Upper lobe of left lung (tissue), 6 donors: ENCODE measurements around the gene RAP1GAP. TPM values are rescaled to one million over a fixed set of nuclear protein-coding genes. Genes with fewer than 3 reads are reported as not detected.

Source experiments
- ATAC-seq, 2 donors: fragments of 200-7000 bp; cut with Tn5 transposase; one replicate each; pipeline ENCODE4 v1.9.1; 2022; ENCODE audit warnings: mild to moderate bottlenecking in 2 of 2, moderate library complexity in 2 of 2; ENCODE audit not compliant: low FRiP score in 2 of 2
- DNase-seq, 2 donors: peaks; one replicate each; pipeline ENCODE4 v3.0.0-alpha.2; 2019 to 2020
- H3K27ac ChIP-seq, 4 donors: fragments of 200-600 bp; sonication (generic); one replicate each; pipeline ENCODE4 v1.5.1; 2016 to 2019
- H3K27me3 ChIP-seq, 4 donors: fragments of 200-600 bp; sonication (generic); one replicate each; pipeline ENCODE4 v1.5.1; 2017 to 2019
- H3K36me3 ChIP-seq, 4 donors: fragments of 200-600 bp; sonication (generic); one replicate each; pipeline ENCODE4 v1.5.1; 2016 to 2019
- H3K4me1 ChIP-seq, 4 donors: fragments of 200-600 bp; sonication (generic); one replicate each; pipeline ENCODE4 v1.5.1; 2018 to 2019
- H3K4me3 ChIP-seq, 4 donors: fragments of 200-600 bp; sonication (generic); one replicate each; pipeline ENCODE4 v1.5.1; 2017 to 2019; ENCODE audit warnings: mild to moderate bottlenecking in 2 of 4, moderate library complexity in 1 of 4
- H3K9me3 ChIP-seq, 4 donors: fragments of 200-600 bp; sonication (generic); one replicate each; pipeline ENCODE4 v1.5.1; 2018 to 2019
- EP300 ChIP-seq, 4 donors: sonication (generic); formaldehyde crosslinking; IDR thresholded peaks; one replicate each; pipeline ENCODE4 v1.5.1; 2017; ENCODE audit warnings: antibody characterized with exemption in 4 of 4, control low read depth in 2 of 4
- POLR2A ChIP-seq, 4 donors: fragments of 450-650 bp; IDR thresholded peaks; one replicate each; pipeline ENCODE4 v1.5.1; 2016 to 2017; ENCODE audit warnings: antibody characterized with exemption in 4 of 4, mild to moderate bottlenecking in 2 of 4
- POLR2AphosphoS5 ChIP-seq, 2 donors: sonication (generic); formaldehyde crosslinking; IDR thresholded peaks; one replicate each; pipeline ENCODE4 v1.5.1; 2017; ENCODE audit warnings: antibody characterized with exemption in 2 of 2
- WGBS, 2 donors: methylation state at CpG; one replicate each; pipeline ENCODE4 v1.1.5; 2017 to 2018; 5-methylcytosine and 5-hydroxymethylcytosine counted together
- total RNA-seq, 6 donors: library from RNA; depleted of rRNA in 4 of 6; stranded (reverse); fragments of >200 nt in 4 of 6; gene quantifications; one replicate each; pipeline versions ENCODE4 v1.1.0 to v1.2.1, GENCODE V29; 2016 to 2021
- TF ChIP-seq, protein P1 (sequence below), 6 experiments: fragments of 450-650 bp in 4 of 6; fragments of 200-600 bp in 2 of 6; sonication (generic) in 2 of 6; IDR thresholded peaks; one replicate each; pipeline ENCODE4 v1.5.1; 2016 to 2019; ENCODE audit warnings: antibody characterized with exemption in 6 of 6
- donor health status: DM: no; HTN: no; CAD: no; lungs with moderate emphysema.
- donor health status: DM: no; HTN: yes; CAD: no; lungs with severe emphysema.

Gene RAP1GAP
- total RNA-seq, 6 donors from 2014 or later, result 26.9 to 65.2 (median 36.7) TPM

DNA sequence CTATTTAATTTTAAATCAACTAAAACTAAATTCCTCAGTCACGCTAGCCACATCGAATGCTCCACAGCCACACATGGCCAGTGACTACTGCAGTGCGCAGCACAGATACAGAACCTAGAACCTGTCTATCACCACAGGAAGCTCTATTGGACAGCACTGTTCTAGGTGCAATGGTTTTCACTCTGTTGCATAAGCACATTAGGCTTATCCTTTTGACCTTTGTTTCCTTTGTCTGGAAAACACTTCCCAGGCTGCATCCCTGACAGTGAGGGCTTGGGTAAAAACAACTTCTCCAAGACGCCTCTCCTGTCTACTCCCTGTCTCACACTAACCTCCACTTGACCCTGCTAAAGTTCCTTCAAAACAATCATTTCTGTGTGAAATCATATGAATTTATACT lies 33.6 kb upstream of the RAP1GAP start:
- H3K27ac ChIP-seq, result no peak overlapping the region
- no peak overlapping the region for H3K4me3 ChIP-seq
- TF ChIP-seq POLR2A (IDR thresholded peaks at IDR 0.05) (no peak), POLR2AphosphoS5 (IDR thresholded peaks at IDR 0.05) (no peak), EP300 (IDR thresholded peaks at IDR 0.05) (no peak)
- TF ChIP-seq, protein P1, sequence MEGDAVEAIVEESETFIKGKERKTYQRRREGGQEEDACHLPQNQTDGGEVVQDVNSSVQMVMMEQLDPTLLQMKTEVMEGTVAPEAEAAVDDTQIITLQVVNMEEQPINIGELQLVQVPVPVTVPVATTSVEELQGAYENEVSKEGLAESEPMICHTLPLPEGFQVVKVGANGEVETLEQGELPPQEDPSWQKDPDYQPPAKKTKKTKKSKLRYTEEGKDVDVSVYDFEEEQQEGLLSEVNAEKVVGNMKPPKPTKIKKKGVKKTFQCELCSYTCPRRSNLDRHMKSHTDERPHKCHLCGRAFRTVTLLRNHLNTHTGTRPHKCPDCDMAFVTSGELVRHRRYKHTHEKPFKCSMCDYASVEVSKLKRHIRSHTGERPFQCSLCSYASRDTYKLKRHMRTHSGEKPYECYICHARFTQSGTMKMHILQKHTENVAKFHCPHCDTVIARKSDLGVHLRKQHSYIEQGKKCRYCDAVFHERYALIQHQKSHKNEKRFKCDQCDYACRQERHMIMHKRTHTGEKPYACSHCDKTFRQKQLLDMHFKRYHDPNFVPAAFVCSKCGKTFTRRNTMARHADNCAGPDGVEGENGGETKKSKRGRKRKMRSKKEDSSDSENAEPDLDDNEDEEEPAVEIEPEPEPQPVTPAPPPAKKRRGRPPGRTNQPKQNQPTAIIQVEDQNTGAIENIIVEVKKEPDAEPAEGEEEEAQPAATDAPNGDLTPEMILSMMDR (IDR thresholded peaks at IDR 0.05), result no peak
- H3K4me1 ChIP-seq, result peaks cover 0 to 6% (median 0%) of the 10 kb centered on the region in 4 donors
- 93 to 95% methylated on average over 4 of the region's 4 CpGs for WGBS, 2 donors
- H3K9me3 ChIP-seq, result no peaks in the 10 kb centered on the region
- DNase-seq (no peak), ATAC-seq (no peak)
- peaks cover 13 to 91% (median 32%) of the 10 kb centered on the region in 4 donors for H3K36me3 ChIP-seq
- no peaks in the 10 kb centered on the region for H3K27me3 ChIP-seq

DNA sequence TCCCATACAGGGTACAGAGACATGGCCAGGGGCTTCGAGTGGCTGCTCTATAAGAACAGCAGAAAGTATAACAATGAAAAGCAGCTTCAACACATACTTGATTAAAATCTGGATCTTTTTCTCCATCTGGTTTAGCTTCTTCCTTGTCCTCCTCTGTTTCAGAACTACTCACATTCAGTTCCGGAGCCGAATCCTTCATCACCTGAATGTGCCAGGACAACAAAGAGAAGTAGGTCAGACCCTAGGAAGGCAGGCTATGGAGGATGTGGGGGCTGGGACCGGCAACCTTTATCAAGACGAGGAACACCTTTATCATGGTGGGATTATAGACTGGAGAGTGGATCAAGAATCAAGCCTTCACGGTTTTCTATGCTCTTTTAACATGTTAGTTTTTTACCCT lies 32.2 kb upstream of the RAP1GAP start:
- no peak for TF ChIP-seq EP300 (IDR thresholded peaks at IDR 0.05)
- no peak for TF ChIP-seq POLR2AphosphoS5 (IDR thresholded peaks at IDR 0.05)
- no peak for TF ChIP-seq POLR2A (IDR thresholded peaks at IDR 0.05)
- TF ChIP-seq, protein P1 (IDR thresholded peaks at IDR 0.05), result no peak
- Histone ChIP-seq H3K27me3 (no peaks in the 10 kb centered on the region), H3K27ac (no peak overlapping the region), H3K36me3 (peaks cover 13 to 91% (median 34%) of the 10 kb centered on the region in 4 donors), H3K4me3 (no peak overlapping the region), H3K9me3 (no peaks in the 10 kb centered on the region), H3K4me1 (peaks cover 0 to 3% (median 0%) of the 10 kb centered on the region in 4 donors)
- ATAC-seq (no peak), DNase-seq (no peak)
- 91 to 94% methylated on average over 6 of the region's 6 CpGs for WGBS, 2 donors

DNA sequence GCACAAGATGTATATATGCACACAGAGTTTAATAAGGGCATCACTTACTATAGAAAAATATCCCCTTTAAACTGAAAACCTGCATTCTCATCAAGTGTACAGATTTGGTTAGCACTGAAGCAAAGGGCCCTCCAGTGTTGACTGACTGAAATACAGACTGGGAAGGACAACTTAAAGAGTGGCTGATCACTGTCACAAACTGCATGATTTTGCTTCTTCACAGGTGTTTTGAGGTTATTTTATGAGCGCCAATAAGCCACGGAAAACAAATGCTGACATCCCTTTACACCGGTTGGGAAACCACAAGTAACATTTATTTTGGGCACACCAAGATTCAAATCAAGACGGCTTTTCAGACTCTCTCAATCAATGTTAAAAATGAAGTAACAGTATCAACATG lies 30.9 kb upstream of the RAP1GAP start:
- Histone ChIP-seq H3K36me3 (peaks cover 7 to 90% (median 37%) of the 10 kb centered on the region in 4 donors), H3K27ac (no peak overlapping the region), H3K4me3 (no peak overlapping the region), H3K27me3 (no peaks in the 10 kb centered on the region), H3K4me1 (no peaks in the 10 kb centered on the region), H3K9me3 (no peaks in the 10 kb centered on the region)
- ATAC-seq (no peak), DNase-seq (no peak)
- TF ChIP-seq, protein P1 (IDR thresholded peaks at IDR 0.05), result no peak
- TF ChIP-seq POLR2A (IDR thresholded peaks at IDR 0.05) (no peak), POLR2AphosphoS5 (IDR thresholded peaks at IDR 0.05) (no peak), EP300 (IDR thresholded peaks at IDR 0.05) (no peak)
- WGBS, 2 donors, result 81 to 82% methylated on average over 4 of the region's 4 CpGs

DNA sequence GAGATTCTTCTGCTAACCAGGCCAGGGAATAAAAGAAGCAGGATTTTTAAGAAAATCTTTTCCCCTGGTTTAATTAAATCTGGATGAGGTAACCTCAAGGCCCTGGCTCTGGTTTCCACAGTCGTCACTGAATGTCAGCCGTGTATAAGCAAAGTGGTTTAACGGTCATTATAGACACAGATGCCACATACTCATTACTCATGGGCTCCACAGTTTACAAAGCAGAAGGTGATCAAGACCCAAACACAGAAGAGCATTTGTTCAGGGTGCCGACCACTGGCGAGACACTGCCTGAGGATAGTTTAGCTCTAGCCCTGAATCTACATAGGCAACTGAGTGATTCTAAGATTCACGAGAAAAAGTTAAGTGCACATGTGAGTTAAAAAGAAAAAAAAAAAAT lies 27.8 kb upstream of the RAP1GAP start:
- peaks cover 12 to 90% (median 46%) of the 10 kb centered on the region in 4 donors for H3K36me3 ChIP-seq
- no peak for ATAC-seq

DNA sequence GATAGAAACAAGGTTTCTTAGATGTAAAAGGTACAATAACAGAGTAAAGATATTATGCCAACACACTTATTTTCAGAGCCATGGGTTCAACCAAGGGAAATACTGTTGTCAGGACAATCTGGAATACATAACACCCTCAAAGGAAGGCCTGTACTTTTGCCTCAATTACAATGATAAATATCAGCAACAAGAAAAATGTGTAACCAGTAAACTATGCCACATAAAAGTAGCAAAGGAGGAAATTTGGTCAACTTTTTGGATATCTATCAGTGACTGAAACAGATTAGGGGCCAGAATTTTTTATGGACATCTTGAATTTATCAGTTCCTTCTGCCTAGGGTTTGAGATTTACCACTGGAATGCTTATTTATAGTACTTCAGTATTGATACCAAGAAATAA lies 24.6 kb upstream of the RAP1GAP start:
- DNase-seq (no peak), ATAC-seq (no peak)
- H3K27me3 ChIP-seq, result no peaks in the 10 kb centered on the region
- H3K4me3 ChIP-seq, result no peak overlapping the region
- H3K27ac ChIP-seq, result no peak overlapping the region
- no peak for TF ChIP-seq EP300 (IDR thresholded peaks at IDR 0.05)
- TF ChIP-seq POLR2AphosphoS5 (IDR thresholded peaks at IDR 0.05), result no peak
- TF ChIP-seq POLR2A (IDR thresholded peaks at IDR 0.05), result no peak
- TF ChIP-seq, protein P1 (IDR thresholded peaks at IDR 0.05), result no peak
- H3K4me1 ChIP-seq, result no peaks in the 10 kb centered on the region
- no peaks in the 10 kb centered on the region for H3K9me3 ChIP-seq
- peaks cover 6 to 95% (median 42%) of the 10 kb centered on the region in 4 donors for H3K36me3 ChIP-seq

More for the DNA sequence above, 27.8 kb upstream of the RAP1GAP start:
- Histone ChIP-seq H3K4me1 (no peaks in the 10 kb centered on the region), H3K27me3 (no peaks in the 10 kb centered on the region), H3K9me3 (no peaks in the 10 kb centered on the region), H3K27ac (no peak overlapping the region), H3K4me3 (no peak overlapping the region)
- TF ChIP-seq POLR2A (IDR thresholded peaks at IDR 0.05) (no peak), POLR2AphosphoS5 (IDR thresholded peaks at IDR 0.05) (no peak), EP300 (IDR thresholded peaks at IDR 0.05) (no peak)
- TF ChIP-seq, protein P1 (IDR thresholded peaks at IDR 0.05), result no peak
- no peak for DNase-seq
- 91 to 94% methylated on average over 6 of the region's 6 CpGs for WGBS, 2 donors
